ENCODE data around the gene DCC.

The DCC gene

GRCh38 chr18:53038608-53039007 is 698.6 kb downstream of the DCC start:
- no peak for DNase-seq (ENCODE audit: low read depth, low spot score)

DNA sequence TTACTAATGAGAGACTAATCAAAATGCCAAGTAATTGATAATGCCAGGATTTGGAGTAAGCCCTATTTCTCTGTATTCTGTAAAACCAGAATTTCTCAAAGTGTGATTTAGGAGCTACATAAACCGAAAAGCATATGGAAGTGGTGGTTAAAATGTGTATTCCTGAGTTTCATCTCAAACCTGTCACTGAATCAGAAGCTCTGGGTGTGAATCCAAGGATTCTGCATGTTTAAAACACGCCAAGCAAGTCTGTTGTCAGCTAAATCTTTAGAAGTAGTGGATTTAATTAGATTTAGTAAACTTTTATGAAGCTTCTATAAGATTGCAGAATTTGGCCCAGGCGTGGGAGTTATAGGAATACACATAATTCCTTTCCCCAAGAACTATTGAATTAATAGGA is 700.3 kb downstream of the DCC start:
- DNase-seq (ENCODE audit: low read depth, low spot score): no peak

GRCh38 chr18:53056064-53056463 is 716.1 kb downstream of the DCC start:
- DNase-seq (ENCODE audit: low read depth, low spot score): no peak

- no peak for DNase-seq (ENCODE audit: low read depth, low spot score)
These were observed 730.8 kb downstream of the DCC start for GRCh38 chr18:53070788-53071187.

GRCh38 chr18:53080687-53081086 is 740.7 kb downstream of the DCC start:
- no peak for DNase-seq (ENCODE audit: low read depth, low spot score)

DNA sequence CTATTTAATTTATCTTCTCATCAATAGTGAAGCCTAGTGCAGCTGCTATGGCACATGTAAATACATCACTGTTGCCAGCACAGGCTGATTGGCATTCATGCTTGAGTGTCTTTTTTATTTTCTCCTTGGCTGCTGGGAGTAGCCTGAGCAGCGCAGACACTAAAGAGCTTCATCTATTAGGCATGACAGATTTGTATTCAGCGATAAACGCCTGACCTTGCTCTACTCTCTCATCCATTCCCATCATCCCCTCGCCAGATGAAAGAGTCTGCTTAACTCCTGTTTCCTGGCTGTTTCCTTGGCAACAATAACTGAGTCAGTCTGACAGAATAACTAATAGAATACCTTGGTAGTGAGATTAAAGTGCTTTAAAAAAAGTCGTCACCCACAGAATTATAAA is 753.6 kb downstream of the DCC start:
- DNase-seq (ENCODE audit: low read depth, low spot score): no peak

- no peak for DNase-seq (ENCODE audit: low read depth, low spot score)
These were observed 761.6 kb downstream of the DCC start for GRCh38 chr18:53101536-53102105.

DNA sequence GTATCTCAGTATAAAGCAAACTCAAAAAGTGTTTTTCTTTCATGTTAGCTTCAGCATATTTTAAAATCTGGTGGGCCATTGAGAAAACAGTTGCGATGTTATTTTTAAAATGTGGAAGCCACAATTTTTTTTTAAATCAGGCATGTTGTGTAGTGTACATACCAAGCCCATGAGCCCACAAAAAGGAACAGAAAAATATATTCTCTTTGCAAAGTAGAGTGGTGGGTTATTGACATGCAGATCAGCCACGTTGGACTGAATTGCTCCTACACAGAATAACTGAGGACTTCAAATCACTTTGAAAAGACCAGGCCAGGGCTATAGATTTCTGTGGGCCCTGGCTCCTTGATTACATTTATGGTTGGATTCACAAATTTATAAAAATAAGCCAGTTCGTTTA is 774.4 kb downstream of the DCC start:
- DNase-seq (ENCODE audit: low read depth, low spot score): no peak

DNA sequence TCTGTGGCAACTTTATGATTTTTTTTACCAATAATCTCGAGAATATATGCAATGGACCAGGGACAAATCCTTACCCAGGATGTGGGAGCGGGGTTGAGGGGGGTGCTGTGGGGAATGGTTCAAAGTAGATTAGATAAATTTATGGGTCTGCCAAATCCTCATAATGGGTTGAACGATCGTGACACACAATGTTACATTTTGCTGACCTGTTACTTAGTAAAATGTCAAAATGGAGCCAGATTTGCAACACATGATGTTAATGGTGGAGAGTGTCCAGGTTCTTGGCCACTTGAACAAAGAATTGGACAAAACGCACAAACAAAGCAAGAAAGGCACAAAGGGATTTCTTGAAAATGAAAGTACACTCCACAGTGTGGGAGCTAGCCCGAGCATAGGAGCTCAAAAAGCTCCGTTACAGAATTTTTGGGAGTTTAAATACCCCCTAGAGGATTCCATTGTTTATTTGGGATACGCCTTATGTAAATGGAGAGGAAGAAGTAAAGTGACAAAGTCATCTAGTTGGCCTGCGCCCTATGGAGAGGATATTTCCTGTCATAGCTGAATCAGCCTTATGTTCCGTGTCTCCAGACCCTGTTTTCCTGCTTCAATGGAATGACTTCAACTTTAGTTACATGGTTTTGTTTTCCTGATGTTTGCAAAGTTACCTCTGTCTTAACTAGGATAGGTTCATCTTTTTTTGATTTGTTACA is 776.0 kb downstream of the DCC start:
- DNase-seq (ENCODE audit: low read depth, low spot score): no peak

- no peak for DNase-seq (ENCODE audit: low read depth, low spot score)
These were observed 777.9 kb downstream of the DCC start for GRCh38 chr18:53117851-53118250.

GRCh38 chr18:53126210-53126609 is 786.2 kb downstream of the DCC start:
- DNase-seq (ENCODE audit: low read depth, low spot score): no peak

GRCh38 chr18:53131001-53131400 is 791.0 kb downstream of the DCC start:
- DNase-seq (ENCODE audit: low read depth, low spot score): no peak

DNA sequence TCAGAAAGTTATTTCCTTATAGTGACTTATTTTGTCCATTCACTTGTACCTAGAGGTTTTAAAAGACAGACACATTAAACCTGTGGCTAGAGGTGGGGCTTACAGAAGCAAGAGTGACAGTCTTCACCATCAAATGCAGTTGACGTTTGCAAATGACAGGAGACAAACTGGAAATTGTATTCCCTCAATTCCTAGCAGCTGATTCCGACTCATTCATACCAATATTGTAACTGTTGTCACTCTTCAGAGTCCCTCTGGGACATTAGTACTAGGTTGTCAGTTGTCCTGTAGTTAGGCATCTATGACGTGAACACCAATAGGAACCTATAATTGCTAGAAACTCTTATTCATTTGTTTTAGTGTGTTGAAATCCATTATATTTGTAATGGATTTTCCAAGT is 794.7 kb downstream of the DCC start:
- DNase-seq (ENCODE audit: low read depth, low spot score): no peak

DNA sequence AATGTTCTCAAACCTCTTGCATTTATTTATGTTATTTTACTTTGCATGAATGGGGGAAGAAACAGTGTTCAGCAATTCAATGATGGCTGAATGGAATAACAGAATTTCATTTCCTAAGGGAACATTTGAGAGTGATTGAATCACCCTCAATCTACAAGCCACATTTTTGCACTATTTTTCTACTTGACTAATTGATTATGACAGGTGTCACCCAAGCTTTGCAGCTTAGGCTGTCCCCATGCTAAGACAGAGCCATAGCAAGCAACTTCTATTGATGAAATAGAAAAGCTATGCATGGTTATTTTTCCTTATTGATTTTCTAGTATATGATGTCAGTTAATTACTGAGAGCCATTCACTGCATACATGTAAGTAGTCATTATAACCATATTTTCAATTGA is 795.7 kb downstream of the DCC start:
- DNase-seq (ENCODE audit: low read depth, low spot score): no peak

DNA sequence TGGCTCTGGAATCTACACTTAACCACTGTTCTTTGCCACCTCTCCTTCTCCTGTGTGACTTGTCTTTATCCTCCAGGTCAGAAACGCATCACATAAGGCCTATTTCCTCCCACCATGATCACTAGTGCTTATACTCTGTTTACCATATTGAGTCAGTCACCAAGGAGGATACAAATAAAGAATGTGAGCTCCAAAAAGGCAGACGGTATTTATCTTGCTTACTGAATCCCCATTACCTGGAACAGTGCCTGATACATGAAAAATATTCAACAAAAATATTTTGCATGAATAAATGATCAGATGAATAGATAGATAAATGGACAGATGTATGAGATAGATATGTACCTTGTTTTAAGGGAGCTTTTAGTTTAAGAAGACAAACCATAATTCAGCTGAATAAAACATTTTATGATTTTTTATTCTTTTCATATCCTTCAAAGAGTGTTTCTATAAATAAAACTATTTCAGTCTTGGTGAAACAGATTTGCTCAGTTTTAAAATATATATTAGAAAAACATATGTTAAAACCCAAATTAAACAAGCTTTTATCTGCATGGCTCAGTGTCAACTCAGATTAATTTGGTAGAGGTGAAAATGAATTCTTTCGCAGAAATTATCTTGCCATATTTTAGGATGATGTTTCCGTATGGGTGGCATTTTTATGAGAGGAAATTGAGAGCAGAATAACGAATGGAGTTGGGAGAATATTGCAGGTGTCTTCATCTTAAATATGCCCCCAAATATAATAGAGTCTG is 799.9 kb downstream of the DCC start:
- no peak for DNase-seq (ENCODE audit: low read depth, low spot score)

- no peak for DNase-seq (ENCODE audit: low read depth, low spot score)
These were observed 802.0 kb downstream of the DCC start for GRCh38 chr18:53142005-53142404.

DNA sequence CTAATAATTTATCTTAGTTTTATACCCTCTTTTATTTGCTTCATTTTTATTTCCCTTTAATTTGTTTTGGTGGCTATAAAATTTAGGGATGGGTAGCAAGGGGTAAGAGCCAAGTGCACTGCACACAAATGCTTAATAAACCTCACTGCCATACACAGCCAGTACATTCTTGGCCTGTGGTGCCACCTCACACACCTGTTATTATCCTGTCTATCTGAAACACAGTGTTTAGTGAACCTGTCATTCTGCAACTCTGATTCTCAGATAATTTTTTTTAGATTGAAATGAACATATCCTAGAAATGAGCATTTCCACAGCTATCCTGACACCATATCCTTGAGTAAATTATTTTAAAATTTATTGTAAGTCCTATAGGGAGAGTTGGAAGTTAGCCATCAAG is 807.5 kb downstream of the DCC start:
- no peak for DNase-seq (ENCODE audit: low read depth, low spot score)

DNA sequence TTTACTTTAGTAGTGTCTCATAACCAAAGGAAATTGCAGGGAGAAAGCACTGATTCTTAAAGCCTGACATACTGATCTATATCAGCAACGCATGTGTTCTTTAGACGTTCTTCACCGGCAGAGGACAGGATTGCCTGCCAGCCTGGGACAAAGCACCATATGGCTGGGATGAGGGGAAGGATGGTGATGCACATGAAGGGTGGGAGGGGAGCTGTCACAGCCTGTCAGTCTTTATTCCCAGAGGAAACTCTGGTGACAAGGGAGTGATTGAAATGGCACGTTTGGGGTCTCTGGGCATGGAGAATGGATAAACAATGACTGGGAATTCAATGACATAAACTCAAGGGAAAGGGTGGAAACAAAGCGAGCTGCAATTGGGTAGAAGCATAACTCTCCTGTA is 808.1 kb downstream of the DCC start:
- no peak for DNase-seq (ENCODE audit: low read depth, low spot score)

- no peak for DNase-seq (ENCODE audit: low read depth, low spot score)
These were observed 812.5 kb downstream of the DCC start for GRCh38 chr18:53152476-53152875.

GRCh38 chr18:53153281-53153680 is 813.3 kb downstream of the DCC start:
- DNase-seq (ENCODE audit: low read depth, low spot score): no peak

DNA sequence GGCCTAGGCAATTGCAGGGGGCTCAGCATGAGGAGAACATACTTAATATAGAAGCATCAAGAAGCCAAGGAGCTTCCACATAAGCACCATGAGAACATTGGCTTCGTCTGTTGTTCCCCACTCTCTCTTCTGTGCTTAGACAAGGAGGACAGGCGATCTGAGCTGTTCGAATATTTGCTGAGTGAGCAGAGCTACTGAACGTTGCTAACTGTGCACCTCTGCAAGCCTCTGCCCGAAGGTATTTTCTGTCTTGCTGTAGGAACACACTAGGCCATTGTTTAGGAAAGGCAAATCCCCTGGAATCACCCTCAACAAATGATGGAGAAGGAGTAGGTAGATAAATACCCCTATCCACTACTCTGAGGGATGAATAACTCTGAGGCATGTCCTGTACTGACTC is 813.8 kb downstream of the DCC start:
- no peak for DNase-seq (ENCODE audit: low read depth, low spot score)

- no peak for DNase-seq (ENCODE audit: low read depth, low spot score)
These were observed 825.8 kb downstream of the DCC start for GRCh38 chr18:53165770-53166169.

- DNase-seq (ENCODE audit: low read depth, low spot score): no peak
These were observed 829.3 kb downstream of the DCC start for GRCh38 chr18:53169346-53169745.
